Caki2 (cell line): Measurements from ENCODE around the gene TTBK2. TPM values are rescaled to one million over a fixed set of nuclear protein-coding genes. Genes with fewer than 3 reads are reported as not detected.
"Not testable (repeated sequence)": the region's sequence is repeated elsewhere in the genome, so short reads cannot be mapped to it uniquely, and the experiment has no call there.

Experiments
- DNase-seq: peaks from one replicate; pipeline ENCODE4 v3.0.0-alpha.2; 2015; ENCODE audit warnings: low read depth
- in situ Hi-C: cut with HindIII; loops from 2 replicates; pipeline ENCODE4 v1.10.0; 2016; ENCODE audit warnings: low sequenced_read_pairs, low pct_unique_long_range_greater_than_20kb, mixed read lengths
- total RNA-seq: library from RNA; depleted of rRNA; stranded (reverse); fragments of >200 nt; shearing (Covaris generic); gene quantifications from 2 replicates; pipeline ENCODE4 v1.2.3, GENCODE V29; 2014; ENCODE audit warnings: low replicate concordance; rRNA removed

Gene TTBK2
- 7.4 and 10.6 TPM in 2 replicates for total RNA-seq

DNA sequence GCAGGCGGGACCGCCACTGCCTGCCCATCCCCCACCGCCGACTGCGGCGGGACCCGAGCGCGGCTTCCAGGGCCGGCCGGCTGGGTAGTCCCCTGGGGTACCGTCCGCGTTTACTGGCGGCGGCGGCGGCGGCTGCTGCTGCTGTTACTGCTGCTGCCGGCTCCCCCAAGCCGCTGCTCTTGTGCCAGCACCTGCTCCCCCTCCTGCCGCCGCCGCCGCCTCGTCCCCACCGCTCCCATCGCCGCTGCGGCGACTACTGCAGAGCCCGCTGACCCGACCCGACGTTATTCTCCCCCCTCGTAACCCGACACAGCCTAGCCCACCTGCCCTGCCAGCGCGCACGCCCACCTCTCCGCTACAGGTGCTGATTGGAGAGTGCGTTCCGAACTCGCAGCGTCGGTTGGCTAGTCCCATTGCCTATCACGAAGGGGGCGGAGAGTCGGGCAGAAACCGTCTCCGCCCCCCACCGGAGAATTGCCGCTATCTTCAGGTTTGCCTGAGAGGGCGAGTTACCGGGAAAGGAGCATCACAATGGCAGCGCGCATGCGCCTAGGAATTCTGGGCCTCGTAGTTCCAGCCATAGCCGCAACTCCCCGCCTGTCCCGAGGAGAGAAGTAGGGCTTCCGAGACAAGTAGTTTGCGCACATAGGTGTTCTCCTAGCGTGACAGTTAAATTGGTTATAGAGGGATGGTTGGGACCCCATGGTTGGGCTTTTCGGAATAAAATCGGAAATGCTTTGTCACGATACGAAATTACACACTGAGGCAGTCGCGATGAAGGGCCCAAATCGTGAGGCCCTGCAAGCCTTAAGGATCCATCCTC lies at the start of gene TTBK2:
Gene TTBK2, minus strand, starts transcription at position 260 of the 823 bp plus-strand sequence. CDS start 42,161 bp downstream, outside the sequence.
- in situ Hi-C loops, result no loop called here
- DNase-seq, result peak; percentile 99

DNA sequence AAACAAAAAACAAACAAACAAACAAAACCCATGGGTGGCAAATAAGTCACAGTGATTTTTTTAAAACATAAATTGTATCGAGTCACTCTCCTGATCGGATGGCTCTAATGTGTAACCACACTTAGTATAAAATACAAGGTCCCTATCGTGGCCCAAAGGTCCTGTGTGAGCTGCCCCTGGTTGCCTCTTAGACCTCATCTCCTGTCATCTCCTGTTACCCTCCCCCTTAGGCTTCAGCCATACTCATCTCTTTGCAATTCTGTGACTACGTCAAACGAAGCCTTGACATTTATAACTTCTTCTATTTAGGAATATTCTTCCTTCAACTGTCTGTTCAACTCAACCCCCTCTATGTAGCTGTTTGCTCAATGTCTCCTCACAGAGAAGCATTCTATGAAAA lies 43.9 kb upstream of the TTBK2 start:
- no peak for DNase-seq
- in situ Hi-C loops, result no loop called here

DNA sequence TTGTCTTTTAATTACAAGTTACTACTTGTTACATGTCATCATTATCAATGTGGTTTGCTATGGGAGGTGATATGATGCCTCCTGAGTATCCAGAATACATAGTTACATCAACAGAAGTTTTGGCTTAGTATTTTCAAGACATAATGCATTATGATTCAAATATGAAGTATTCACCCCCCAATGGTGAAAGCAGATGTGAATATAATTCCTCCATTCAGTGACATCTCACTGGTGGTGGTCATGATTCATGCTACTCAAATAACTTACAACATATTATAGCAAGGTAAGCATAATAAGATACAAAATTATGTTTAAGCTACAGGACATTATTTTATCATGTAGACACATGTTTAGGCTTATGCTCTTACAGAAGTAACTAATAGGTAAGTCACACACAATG lies 34.9 kb upstream of the TTBK2 start:
- no peak for DNase-seq
- in situ Hi-C loops, result no loop called here

DNA sequence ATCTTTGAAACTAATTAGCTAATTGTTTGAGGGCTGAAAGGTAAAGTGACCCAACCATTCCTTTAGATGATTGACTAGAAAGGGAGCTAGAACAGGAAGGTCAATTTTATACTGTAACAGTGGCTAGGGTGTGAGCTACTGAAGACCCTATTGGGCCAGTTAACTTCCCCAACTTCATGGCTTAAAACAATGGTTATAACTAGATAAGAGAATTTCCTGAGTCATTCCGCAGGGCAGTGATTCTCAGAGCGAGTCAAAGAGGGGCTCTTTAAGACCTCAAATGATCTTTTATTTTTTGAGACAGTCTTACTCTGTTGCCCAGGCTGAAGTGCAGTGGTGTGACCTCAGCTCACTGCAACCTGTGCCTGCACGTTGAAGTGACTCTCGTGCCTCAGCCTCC lies 33.7 kb upstream of the TTBK2 start:
- in situ Hi-C loops, result no loop called here
- no peak for DNase-seq

DNA sequence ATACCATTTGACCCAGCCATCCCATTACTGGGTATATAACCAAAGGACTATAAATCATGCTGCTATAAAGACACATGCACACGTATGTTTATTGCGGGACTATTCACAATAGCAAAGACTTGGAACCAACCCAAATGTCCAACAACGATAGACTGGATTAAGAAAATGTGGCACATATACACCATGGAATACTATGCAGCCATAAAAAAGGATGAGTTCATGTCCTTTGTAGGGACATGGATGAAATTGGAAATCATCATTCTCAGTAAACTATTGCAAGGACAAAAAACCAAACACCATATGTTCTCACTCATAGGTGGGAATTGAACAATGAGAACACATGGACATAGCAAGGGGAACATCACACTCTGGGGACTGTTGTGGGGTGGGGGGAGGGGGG lies 28.3 kb upstream of the TTBK2 start:
- DNase-seq, in situ Hi-C loops: not testable (repeated sequence)

DNA sequence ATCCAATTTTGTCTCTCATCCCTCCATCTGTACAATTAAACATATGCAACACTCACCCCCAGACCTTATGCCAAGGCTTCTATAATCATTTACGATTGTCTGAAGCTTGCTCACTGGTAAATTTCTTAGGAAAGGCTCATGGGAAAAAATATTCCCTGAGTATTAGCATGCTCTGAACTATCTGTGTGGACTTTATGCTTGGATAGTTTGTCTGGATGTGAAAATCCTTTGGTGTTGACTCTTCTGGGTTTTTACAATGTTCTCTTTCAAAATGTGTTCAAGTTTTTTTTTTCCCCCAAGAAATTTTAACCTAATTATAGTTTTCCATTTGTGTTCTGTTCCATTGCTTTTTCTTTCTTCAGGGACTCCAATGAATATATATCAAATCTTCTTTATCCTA lies 19.9 kb upstream of the TTBK2 start:
- DNase-seq, result no peak
- in situ Hi-C loops, result no loop called here

DNA sequence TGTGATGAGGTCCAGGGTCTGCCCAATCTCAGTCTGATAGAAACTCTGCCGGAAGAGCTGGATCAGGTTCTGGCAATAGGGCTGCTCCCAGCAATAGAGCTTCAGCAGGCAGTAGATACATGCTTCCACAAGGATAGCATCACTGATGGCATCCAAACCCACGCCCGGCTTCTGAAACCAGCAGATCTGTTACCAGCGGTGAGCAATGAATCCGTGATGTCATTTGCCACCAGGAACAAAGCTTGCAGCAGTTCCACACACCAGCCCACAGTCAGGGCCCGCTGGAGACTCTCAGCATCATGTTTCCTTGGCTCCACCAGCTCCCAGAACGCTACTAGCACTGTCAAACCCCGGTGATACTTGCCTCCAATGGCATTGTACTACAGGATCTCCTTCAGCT lies 19.3 kb upstream of the TTBK2 start:
- no peak for DNase-seq
- in situ Hi-C loops, result no loop called here

DNA sequence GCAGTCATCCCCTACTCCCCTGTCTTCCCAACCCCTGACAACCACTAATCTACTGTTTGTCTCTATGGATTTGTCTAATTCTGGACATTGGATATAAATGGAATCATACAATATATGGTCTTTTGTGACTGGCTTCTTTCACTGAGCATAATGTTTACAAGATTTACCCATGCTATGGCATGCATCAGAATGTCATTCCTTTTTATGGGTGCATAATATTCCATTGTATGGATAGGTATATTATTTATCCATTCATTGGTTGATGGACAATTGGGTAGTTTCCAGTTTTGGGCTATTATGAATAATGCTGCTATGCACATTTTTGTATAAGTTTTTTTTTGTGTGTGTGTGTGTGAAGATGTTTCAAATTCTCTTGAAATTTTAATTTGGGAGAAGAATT lies 16.6 kb upstream of the TTBK2 start:
- DNase-seq, result no peak
- in situ Hi-C loops, result no loop called here

DNA sequence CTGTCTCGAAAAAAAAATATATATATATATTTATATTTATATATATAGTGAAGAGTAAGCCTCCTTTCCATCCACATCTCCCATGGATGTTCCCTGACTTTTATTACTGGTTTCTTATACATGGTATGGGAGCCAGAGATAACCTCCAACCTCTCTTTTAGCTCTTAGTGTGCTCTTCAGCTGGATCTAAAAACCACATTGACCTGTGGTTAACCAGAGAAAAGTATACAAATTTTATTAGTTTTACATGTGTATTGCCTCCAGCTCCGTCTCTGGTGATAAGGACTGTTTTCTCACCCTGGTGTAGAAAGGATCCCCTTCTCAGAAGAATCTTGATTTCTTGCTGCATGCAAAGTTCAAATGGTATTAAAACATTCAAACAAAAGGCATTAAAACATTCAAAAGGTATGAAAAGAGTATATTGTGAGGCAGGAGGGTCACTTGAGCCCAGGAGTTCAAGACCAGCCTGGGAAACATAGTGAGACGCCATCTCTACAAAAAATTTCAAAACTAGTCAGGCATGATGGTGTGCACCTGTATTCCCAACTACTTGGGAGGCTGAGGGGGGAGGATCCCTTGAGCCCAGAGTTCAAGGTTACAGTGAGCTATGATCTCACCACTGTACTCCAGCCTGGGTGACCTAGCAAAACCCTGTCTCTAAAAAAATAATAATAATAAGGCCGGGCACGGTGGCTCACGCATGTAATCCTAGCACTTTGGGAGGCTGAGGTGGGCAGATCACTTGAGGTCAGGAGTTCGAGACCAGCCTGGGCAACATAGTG lies 13.5 kb upstream of the TTBK2 start:
- in situ Hi-C loops, result no loop called here
- no peak for DNase-seq

DNA sequence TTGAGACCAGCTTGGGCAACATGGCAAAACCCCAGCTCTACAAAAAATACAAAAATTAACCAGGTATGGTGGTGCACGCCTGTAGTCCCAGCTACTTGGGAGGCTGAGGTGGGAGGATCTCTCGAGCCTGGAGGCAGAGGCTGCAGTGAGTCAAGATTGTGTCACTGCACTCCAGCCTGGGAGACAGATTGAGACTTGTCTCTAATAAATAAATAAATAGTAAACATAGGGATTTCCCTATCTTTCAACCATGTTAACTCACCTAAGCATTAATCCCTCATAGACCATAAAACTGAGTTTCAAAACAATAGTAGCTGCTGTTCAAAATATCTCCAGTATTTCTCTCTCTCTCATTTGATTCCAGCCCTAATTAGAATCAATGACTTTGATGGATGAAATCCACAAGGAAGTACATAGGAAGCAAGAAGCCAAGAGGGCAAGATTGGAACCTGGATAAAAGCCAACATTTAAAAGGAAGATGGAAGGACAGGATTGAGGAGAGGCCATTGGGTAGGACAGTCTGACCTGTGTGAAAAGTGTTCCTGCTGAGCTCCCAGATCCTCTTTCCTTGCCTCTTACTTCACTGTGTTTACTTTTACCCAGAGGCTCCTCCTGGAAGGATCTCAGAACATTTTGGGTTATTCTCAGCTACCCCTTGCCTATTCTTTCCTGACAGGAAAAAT lies 12.4 kb upstream of the TTBK2 start:
- in situ Hi-C loops, result no loop called here
- no peak for DNase-seq

DNA sequence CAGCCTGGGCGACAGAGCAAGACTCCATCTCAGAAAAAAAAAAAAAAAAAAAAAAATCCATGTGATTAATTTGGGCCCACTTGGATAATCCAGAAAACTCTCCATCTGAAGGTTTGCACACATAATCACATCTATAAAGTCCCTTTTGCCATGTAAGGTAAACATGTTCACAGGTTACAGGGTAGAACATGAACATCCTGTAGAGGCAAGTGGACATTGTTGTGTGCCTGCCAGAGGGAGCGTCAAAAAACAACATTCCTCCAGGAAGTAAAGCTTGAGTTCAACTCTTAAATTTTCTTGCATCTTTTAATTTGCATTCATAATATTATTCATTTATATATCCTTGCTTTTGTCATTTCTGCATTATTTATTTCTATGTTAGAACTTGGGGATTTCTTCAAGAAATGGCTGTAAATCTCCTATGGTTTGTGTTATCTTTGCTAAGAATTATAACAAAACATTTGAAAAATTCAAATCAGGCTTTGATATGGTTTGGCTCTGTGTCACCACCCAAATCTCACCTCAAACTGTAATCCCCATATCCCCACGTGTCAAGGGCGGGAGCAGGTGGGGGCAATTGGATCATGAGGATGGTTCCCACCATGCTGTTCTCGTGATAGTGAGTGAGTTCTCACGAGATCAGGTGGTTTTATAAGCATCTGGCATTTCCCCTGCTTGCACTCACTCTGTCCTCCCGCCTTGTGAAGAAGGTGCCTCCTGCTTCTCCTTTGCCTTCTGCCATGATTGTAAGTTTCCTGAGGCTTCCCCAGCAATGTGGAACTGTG lies 11.3 kb upstream of the TTBK2 start:
- in situ Hi-C loops, result no loop called here
- no peak for DNase-seq

DNA sequence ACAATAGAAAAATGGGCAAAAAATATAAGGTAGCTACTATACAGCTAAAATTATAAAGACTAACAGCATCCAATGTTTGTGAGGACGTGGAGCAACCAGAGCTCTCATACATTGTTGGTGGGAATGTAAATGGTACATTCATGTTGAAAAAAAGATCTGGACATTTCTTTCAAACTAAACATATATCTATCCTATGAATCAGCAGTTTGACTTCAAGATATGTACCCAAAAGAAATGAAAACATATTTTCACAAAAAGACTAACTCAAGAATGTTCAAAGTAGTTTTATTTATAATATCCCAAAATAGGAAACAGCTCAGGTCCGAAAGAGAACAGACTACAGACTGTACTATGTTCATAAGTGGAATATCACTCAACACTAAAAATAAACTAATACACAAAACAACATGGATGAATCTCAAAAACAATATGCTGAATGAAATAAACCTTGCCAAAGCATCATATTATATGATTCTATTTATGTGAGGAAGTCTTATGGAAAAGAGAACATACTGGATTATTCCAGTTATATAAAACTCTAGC lies 8.8 kb upstream of the TTBK2 start:
- in situ Hi-C loops, result no loop called here
- no peak for DNase-seq

DNA sequence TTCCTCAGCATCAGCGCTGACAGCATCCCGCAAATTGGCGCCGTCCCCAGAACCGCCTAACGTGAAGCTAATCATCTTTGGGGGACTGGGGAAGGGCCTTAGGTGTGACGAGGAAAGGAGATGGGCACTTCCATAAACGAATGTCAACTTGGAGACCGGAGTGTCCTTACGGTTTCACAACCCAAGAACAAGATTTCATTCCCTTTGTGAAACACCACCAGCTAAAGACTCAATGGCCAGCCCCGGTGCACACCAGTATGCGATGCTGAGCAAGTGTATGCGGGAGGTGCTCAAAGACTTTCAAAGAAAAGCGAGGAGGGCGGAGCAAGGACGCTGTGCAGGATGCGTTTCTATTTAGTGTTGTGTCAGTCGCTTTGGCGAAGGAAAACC lies 759 bp upstream of the TTBK2 start:
- peak; percentile 14 for DNase-seq
- in situ Hi-C loops, result no loop called here

DNA sequence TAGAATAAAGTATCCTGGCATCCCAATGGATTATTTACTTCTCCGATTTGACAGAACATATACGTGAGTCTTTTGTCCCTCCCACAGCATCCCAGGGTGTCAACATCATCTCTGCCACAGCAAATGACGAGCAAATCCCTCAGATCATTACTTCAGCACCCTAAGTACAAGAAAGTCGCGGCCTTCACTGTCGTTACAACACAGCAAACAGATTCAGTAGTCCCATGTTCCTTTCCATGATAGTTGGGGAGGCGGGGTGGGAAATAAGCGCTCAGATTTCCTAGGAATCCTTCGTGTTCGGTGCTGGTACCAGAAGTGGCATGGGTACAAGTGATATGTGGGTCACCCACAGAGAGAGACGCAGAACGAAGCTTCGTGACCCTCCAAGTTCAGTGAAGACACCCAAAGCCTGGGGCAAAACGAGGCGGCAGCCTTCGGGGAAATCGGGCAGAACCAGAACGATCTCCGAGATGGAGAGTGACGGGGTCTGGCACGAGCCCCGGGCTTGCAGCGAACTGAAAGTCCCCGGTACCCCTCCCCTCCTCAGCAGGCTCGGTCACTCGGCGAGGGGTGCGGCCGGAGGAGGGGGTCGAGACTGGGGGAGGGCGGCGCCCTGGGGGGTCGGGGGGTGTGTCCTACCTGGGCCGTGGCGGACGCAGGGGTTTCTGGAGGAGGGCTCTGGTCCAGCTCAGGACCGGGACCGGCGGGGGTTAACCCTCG lies 619 bp downstream of the TTBK2 start:
- peak; percentile 45 for DNase-seq
- in situ Hi-C loops, result no loop called here

DNA sequence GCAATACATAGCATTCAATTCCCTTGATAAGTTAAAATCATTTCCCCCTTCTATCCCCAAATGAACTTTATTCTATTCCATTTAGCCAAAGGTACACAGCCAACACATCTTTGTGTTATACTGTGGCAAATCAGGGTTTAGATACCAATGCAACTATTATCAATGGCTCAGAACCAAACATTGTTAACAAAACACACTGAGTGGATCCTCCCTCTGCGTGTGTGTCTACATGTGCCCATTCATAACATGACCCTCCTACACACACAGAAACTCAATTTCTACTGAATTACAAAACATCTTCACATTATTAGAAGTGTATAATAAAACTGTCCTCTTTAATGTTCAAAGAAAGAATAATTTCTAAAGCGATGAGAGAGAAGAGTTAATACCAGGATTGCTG lies 1.3 kb downstream of the TTBK2 start:
- DNase-seq, result no peak
- in situ Hi-C loops, result no loop called here

DNA sequence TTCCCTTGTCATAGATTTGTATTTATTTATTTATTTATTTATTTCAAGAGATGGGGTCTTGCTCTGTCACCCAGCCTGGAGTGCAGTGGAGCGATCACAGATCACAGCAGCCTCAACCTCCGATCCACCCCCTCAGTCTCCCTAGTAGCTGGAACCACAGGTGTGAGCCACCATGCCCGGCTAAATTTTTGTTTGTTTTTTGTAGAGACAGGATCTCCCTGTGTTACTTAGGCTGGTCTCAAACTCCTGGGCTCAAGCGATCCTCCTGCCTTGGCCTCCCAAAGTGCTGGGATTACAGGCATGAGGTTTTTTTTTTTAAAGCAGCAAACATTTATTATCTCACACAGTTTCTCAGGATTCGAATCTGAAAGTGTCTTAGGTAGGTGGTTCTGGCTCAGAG lies 2.5 kb downstream of the TTBK2 start:
- in situ Hi-C loops, result no loop called here
- DNase-seq, result no peak

DNA sequence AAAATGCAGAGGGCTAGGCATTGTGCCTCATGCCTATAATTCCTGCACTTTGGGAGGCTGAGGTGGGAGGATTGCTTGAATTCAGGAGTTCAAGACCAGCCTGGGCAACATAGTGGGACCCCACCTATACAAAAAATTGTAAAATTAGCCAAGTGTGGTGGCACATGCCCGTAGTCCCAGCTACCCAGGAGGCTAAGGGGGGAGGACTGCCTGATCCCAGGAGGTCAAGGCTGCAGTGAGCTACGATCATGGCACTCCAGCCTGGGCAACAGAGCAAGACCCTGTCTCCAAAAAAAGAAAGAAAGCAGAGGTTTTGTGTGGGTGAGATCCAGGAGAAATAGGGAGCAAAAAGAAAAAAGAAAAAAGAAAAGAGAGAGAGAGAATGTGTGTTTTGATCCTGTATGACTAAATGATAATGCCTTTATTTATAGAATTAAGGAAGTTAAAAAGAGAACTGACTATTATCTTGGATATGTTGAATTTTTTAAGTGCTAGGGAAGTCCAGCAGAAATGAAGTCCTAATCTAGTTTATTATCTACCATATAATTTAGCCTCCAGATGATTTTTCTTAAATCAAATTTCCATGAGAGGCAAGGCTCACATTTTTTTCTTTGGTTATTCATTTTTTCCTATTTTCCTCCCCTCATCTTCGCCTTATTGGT lies 4.8 kb downstream of the TTBK2 start:
- DNase-seq, result no peak
- in situ Hi-C loops, result no loop called here
